Fibroblast of lung (primary cell): ENCODE data around the gene SLC18A3. TPM values are rescaled to one million over a fixed set of nuclear protein-coding genes. Genes with fewer than 3 reads are reported as not detected.

Source experiments
- DNase-seq, 2 donors: peaks; one replicate each; pipeline versions ENCODE4 v3.0.0 to v3.0.0-alpha.2; 2010; ENCODE audit warnings: low read depth in 2 of 2
- H2AFZ ChIP-seq: 2 replicates; pipeline ENCODE4 v1.5.1; 2012; ENCODE audit warnings: low read length, control low read depth, inconsistent platforms
- H3K27ac ChIP-seq: 2 replicates; pipeline ENCODE4 v1.5.1; 2011; ENCODE audit warnings: low read length, control low read depth; ENCODE audit not compliant: insufficient read depth
- H3K27me3 ChIP-seq: 2 replicates; pipeline ENCODE4 v1.5.1; 2011; ENCODE audit warnings: mild to moderate bottlenecking, low read length; ENCODE audit not compliant: control insufficient read depth, insufficient read depth
- H3K36me3 ChIP-seq: 2 replicates; pipeline ENCODE4 v1.5.1; 2011; ENCODE audit warnings: low read length; ENCODE audit not compliant: control insufficient read depth, insufficient read depth
- H3K4me1 ChIP-seq: 2 replicates; pipeline ENCODE4 v1.5.1; 2011; ENCODE audit warnings: low read length; ENCODE audit not compliant: control insufficient read depth, insufficient read depth; ENCODE audit errors: extremely low read depth
- H3K4me2 ChIP-seq: 2 replicates; pipeline ENCODE4 v1.5.1; 2011; ENCODE audit warnings: low read length, control low read depth; ENCODE audit not compliant: insufficient read depth; ENCODE audit errors: extremely low read depth
- H3K4me3 ChIP-seq, 4 experiments: fragments of 200-600 bp in 1 of 4; sonication (generic) in 1 of 4; replicated peaks in 1 of 4; 2 replicates each; pipeline ENCODE4 v1.5.1; 2011 to 2016; ENCODE audit warnings: low read length in 4 of 4, low read depth in 3 of 4, mild to moderate bottlenecking in 3 of 4, control low read depth in 2 of 4, inconsistent platforms in 1 of 4, mixed read lengths in 1 of 4; ENCODE audit not compliant: insufficient read depth in 1 of 4; ENCODE audit errors: control extremely low read depth in 1 of 4
- H3K79me2 ChIP-seq: 2 replicates; pipeline ENCODE4 v1.5.1; 2012; ENCODE audit warnings: mild to moderate bottlenecking, low read length, inconsistent platforms; ENCODE audit not compliant: control insufficient read depth, insufficient read depth
- H3K9ac ChIP-seq: 2 replicates; pipeline ENCODE4 v1.5.1; 2011; ENCODE audit warnings: mild to moderate bottlenecking, low read length, control low read depth; ENCODE audit not compliant: insufficient read depth
- H3K9me3 ChIP-seq: 2 replicates; pipeline ENCODE4 v1.5.1; 2012; ENCODE audit warnings: low read depth, low read length; ENCODE audit not compliant: control insufficient read depth, insufficient read depth
- H4K20me1 ChIP-seq: 2 replicates; pipeline ENCODE4 v1.5.1; 2011; ENCODE audit warnings: low read length; ENCODE audit not compliant: control insufficient read depth, insufficient read depth; ENCODE audit errors: extremely low read depth
- CTCF ChIP-seq, 2 donors: IDR thresholded peaks in 1 of 2; conservative IDR thresholded peaks in 1 of 2; 1 replicate in 1 of 2; 2 replicates in 1 of 2; pipeline ENCODE4 v1.5.1; 2011 to 2012; ENCODE audit warnings: low read length in 2 of 2, control low read depth in 1 of 2, inconsistent platforms in 1 of 2, low read depth in 1 of 2, mild to moderate bottlenecking in 1 of 2
- EZH2 ChIP-seq: IDR thresholded peaks from 2 replicates; pipeline ENCODE4 v1.5.1; 2012; ENCODE audit warnings: low read length, control low read depth, mild to moderate bottlenecking; ENCODE audit errors: missing control alignments
- polyA plus RNA-seq, 2 donors: library from polyadenylated mRNA; depleted of rRNA in 1 of 2; stranded (reverse) in 1 of 2; unstranded in 1 of 2; fragments of >200 nt; gene quantifications; 2 replicates each; pipeline ENCODE4 v1.2.1, GENCODE V29; 2011 to 2012; ENCODE audit warnings: missing spikeins in 1 of 2
- total RNA-seq: library from RNA; depleted of rRNA; stranded (reverse); fragments of >200 nt; gene quantifications from 2 replicates; pipeline ENCODE4 v1.2.1, GENCODE V29; 2014

The SLC18A3 gene
- total and polyA plus RNA-seq, 2 donors (not counting 1 experiment from before 2014, with no cell fraction given) = not detected

GRCh38 chr10:49600046-49600445, 10.1 kb upstream of the SLC18A3 start:
- Histone ChIP-seq H4K20me1 (no peaks in the 10 kb centered on the region), H3K27me3 (peaks cover 3% of the 10 kb centered on the region), H3K79me2 (no peaks in the 10 kb centered on the region), H3K9me3 (no peaks in the 10 kb centered on the region), H3K36me3 (no peaks in the 10 kb centered on the region), H3K4me3 (no peak overlapping the region), H3K4me2 (no peak overlapping the region), H3K9ac (no peak overlapping the region), H2AFZ (no peak overlapping the region), H3K27ac (no peak overlapping the region), H3K4me1 (no peaks in the 10 kb centered on the region)
- TF ChIP-seq CTCF (conservative IDR thresholded peaks at IDR 0.05 in 1 of 2, IDR thresholded peaks at IDR 0.05 in 1 of 2; ENCODE audit: low read depth in 1 of 2, low read length in 2 of 2) (no peak), EZH2 (no peak)
- DNase-seq = no peak

GRCh38 chr10:49600781-49601400, 9.2 kb upstream of the SLC18A3 start:
- Histone ChIP-seq H3K4me1 (no peaks in the 10 kb centered on the region), H3K9me3 (no peaks in the 10 kb centered on the region), H3K9ac (no peak overlapping the region), H3K27ac (no peak overlapping the region), H3K4me3 (no peak overlapping the region), H3K79me2 (no peaks in the 10 kb centered on the region), H4K20me1 (no peaks in the 10 kb centered on the region), H2AFZ (no peak overlapping the region), H3K27me3 (peaks cover 3% of the 10 kb centered on the region), H3K36me3 (no peaks in the 10 kb centered on the region), H3K4me2 (no peak overlapping the region)
- no peak for DNase-seq
- TF ChIP-seq EZH2 (no peak), CTCF (conservative IDR thresholded peaks at IDR 0.05 in 1 of 2, IDR thresholded peaks at IDR 0.05 in 1 of 2; ENCODE audit: low read depth in 1 of 2, low read length in 2 of 2) (no peak)

- H3K79me2 ChIP-seq = no peaks in the 10 kb centered on the region
- H3K9me3 ChIP-seq = no peaks in the 10 kb centered on the region
- DNase-seq = peak in 1 of 2 donors; percentile 30
- H3K27me3 ChIP-seq = peaks cover 3% of the 10 kb centered on the region
- no peaks in the 10 kb centered on the region for H3K4me1 ChIP-seq
- no peak overlapping the region for H3K9ac ChIP-seq
- no peak overlapping the region for H2AFZ ChIP-seq
- no peaks in the 10 kb centered on the region for H4K20me1 ChIP-seq
- H3K4me2 ChIP-seq = no peak overlapping the region
- no peaks in the 10 kb centered on the region for H3K36me3 ChIP-seq
- no peak overlapping the region for H3K27ac ChIP-seq
- TF ChIP-seq CTCF (conservative IDR thresholded peaks at IDR 0.05 in 1 of 2, IDR thresholded peaks at IDR 0.05 in 1 of 2; ENCODE audit: low read depth in 1 of 2, low read length in 2 of 2) (no peak), EZH2 (no peak)
- no peak overlapping the region for H3K4me3 ChIP-seq
These were observed 8.3 kb upstream of the SLC18A3 start for GRCh38 chr10:49601857-49602256.
